Testis (tissue), 2 donors: ENCODE results near the gene MANBA.

Experiments
- POLR2A ChIP-seq: fragments of 450-650 bp; IDR thresholded peaks from one replicate; pipeline ENCODE4 v1.6.1; 2017; ENCODE audit warnings: antibody characterized with exemption, mild to moderate bottlenecking, moderate library complexity
- TF ChIP-seq, protein P1 (sequence below), 3 experiments: fragments of 450-650 bp in 2 of 3; fragments of 200-600 bp in 1 of 3; sonication (generic) in 1 of 3; IDR thresholded peaks; one replicate each; pipeline ENCODE4 v1.5.1; 2016 to 2019; ENCODE audit warnings: antibody characterized with exemption in 3 of 3, mild to moderate bottlenecking in 2 of 3, moderate library complexity in 1 of 3

GRCh38 chr4:102604222-102604940, 156.4 kb downstream of the MANBA start:
- TF ChIP-seq, protein P1, sequence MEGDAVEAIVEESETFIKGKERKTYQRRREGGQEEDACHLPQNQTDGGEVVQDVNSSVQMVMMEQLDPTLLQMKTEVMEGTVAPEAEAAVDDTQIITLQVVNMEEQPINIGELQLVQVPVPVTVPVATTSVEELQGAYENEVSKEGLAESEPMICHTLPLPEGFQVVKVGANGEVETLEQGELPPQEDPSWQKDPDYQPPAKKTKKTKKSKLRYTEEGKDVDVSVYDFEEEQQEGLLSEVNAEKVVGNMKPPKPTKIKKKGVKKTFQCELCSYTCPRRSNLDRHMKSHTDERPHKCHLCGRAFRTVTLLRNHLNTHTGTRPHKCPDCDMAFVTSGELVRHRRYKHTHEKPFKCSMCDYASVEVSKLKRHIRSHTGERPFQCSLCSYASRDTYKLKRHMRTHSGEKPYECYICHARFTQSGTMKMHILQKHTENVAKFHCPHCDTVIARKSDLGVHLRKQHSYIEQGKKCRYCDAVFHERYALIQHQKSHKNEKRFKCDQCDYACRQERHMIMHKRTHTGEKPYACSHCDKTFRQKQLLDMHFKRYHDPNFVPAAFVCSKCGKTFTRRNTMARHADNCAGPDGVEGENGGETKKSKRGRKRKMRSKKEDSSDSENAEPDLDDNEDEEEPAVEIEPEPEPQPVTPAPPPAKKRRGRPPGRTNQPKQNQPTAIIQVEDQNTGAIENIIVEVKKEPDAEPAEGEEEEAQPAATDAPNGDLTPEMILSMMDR (IDR thresholded peaks at IDR 0.05) = no peak
- no peak for TF ChIP-seq POLR2A
